Muscle of leg (tissue), 11 donors: Measurements from ENCODE around the gene EYS. TPM values are rescaled to one million over a fixed set of nuclear protein-coding genes. Genes with fewer than 3 reads are reported as not detected.
A peak's percentile ranks its signal among the peaks of the same experiment; 100 is the strongest.
"Not testable (repeated sequence)": the region's sequence is repeated elsewhere in the genome, so short reads cannot be mapped to it uniquely, and the experiment has no call there.

Source experiments
- DNase-seq: peaks from one replicate; pipeline ENCODE4 v3.0.0; 2013
- H3K27ac ChIP-seq: one replicate; pipeline ENCODE4 v1.5.1; 2013; ENCODE audit warnings: mild to moderate bottlenecking, low read length, control low read depth
- H3K27me3 ChIP-seq: one replicate; pipeline ENCODE4 v1.6.1; 2013; ENCODE audit warnings: low read length; ENCODE audit not compliant: control insufficient read depth, insufficient read depth
- H3K36me3 ChIP-seq: one replicate; pipeline ENCODE4 v1.6.1; 2013; ENCODE audit warnings: low read length; ENCODE audit not compliant: control insufficient read depth, insufficient read depth
- H3K4me1 ChIP-seq: one replicate; pipeline ENCODE4 v1.6.1; 2013; ENCODE audit warnings: low read length; ENCODE audit not compliant: control insufficient read depth, insufficient read depth
- H3K4me3 ChIP-seq: one replicate; pipeline ENCODE4 v1.5.1; 2013; ENCODE audit warnings: low read length, control low read depth
- H3K9me3 ChIP-seq: replicated peaks from 2 replicates; pipeline ENCODE4 v1.6.1; 2013; ENCODE audit warnings: low read depth, low read length; ENCODE audit not compliant: control insufficient read depth
- WGBS: methylation state at CpG from one replicate; pipeline ENCODE4 v1.1.5; 2013; ENCODE audit warnings: missing lambda C conversion rate; ENCODE audit not compliant: insufficient coverage; 5-methylcytosine and 5-hydroxymethylcytosine counted together
- polyA plus RNA-seq, 8 donors: library from polyadenylated mRNA; unstranded; fragments of 120-200 nt; gene quantifications; one replicate each; pipeline versions ENCODE4 v1.2.1 to v1.2.3, GENCODE V29; 2013; ENCODE audit warnings: inconsistent platforms in 1 of 8, low replicate concordance in 1 of 8; ENCODE audit not compliant: insufficient read length in 8 of 8, insufficient read depth in 1 of 8
- total RNA-seq: library from RNA; stranded (reverse); fragments of 120-200 nt; gene quantifications from one replicate; pipeline ENCODE4 v1.2.4, GENCODE V29; 2013

EYS gene
- total and polyA plus RNA-seq, 9 donors = 0.24 to 1.1 (median 0.66) TPM

GRCh38 chr6:64249115-64249514 lies 1457.9 kb downstream of the EYS start:
- no CpG with 5 or more reads among the region's 1 CpG for WGBS

GRCh38 chr6:64243618-64244017 lies 1463.4 kb downstream of the EYS start:
- DNase-seq = no peak
- H3K9me3 ChIP-seq = no peaks in the 10 kb centered on the region
- H3K36me3 ChIP-seq = no peaks in the 10 kb centered on the region
- H3K27me3 ChIP-seq = no peaks in the 10 kb centered on the region
- no peaks in the 10 kb centered on the region for H3K4me1 ChIP-seq
- no peak overlapping the region for H3K27ac ChIP-seq
- no peak overlapping the region for H3K4me3 ChIP-seq

More at GRCh38 chr6:64249115-64249514, 1457.9 kb downstream of the EYS start:
- Histone ChIP-seq H3K36me3 (no peaks in the 10 kb centered on the region), H3K9me3 (no peaks in the 10 kb centered on the region), H3K27ac (no peak overlapping the region), H3K27me3 (no peaks in the 10 kb centered on the region), H3K4me3 (no peak overlapping the region), H3K4me1 (no peaks in the 10 kb centered on the region)
- no peak for DNase-seq

GRCh38 chr6:64238908-64239307 lies 1468.1 kb downstream of the EYS start:
- H3K27me3 ChIP-seq, H3K36me3 ChIP-seq, H3K9me3 ChIP-seq, DNase-seq, H3K4me3 ChIP-seq, H3K27ac ChIP-seq, H3K4me1 ChIP-seq: not testable (repeated sequence)
- no CpG with 5 or more reads among the region's 2 CpGs for WGBS

GRCh38 chr6:64238071-64238470 lies 1469.0 kb downstream of the EYS start:
- no peak for DNase-seq
- Histone ChIP-seq H3K36me3 (no peaks in the 10 kb centered on the region), H3K9me3 (no peaks in the 10 kb centered on the region), H3K27me3 (no peaks in the 10 kb centered on the region), H3K4me1 (no peaks in the 10 kb centered on the region), H3K4me3 (no peak overlapping the region), H3K27ac (no peak overlapping the region)
- WGBS = no CpG with 5 or more reads among the region's 3 CpGs

- no peak overlapping the region for H3K4me3 ChIP-seq
- H3K27ac ChIP-seq = no peak overlapping the region
- DNase-seq = no peak
- no peaks in the 10 kb centered on the region for H3K27me3 ChIP-seq
- H3K36me3 ChIP-seq = no peaks in the 10 kb centered on the region
- H3K4me1 ChIP-seq = no peaks in the 10 kb centered on the region
- no CpG with 5 or more reads among the region's 3 CpGs for WGBS
- H3K9me3 ChIP-seq = no peaks in the 10 kb centered on the region
These were observed 1473.3 kb downstream of the EYS start for GRCh38 chr6:64233746-64234145.

- Histone ChIP-seq H3K36me3 (no peaks in the 10 kb centered on the region), H3K9me3 (no peaks in the 10 kb centered on the region), H3K27me3 (no peaks in the 10 kb centered on the region), H3K4me3 (no peak overlapping the region), H3K27ac (no peak overlapping the region), H3K4me1 (no peaks in the 10 kb centered on the region)
- WGBS = no CpG with 5 or more reads among the region's 4 CpGs
- DNase-seq = no peak
These were observed 1475.1 kb downstream of the EYS start for GRCh38 chr6:64231928-64232327.

- no peaks in the 10 kb centered on the region for H3K9me3 ChIP-seq
- no peak overlapping the region for H3K27ac ChIP-seq
- no peaks in the 10 kb centered on the region for H3K36me3 ChIP-seq
- H3K4me3 ChIP-seq = no peak overlapping the region
- 100% methylated on average over 1 of the region's 1 CpG for WGBS
- H3K27me3 ChIP-seq = no peaks in the 10 kb centered on the region
- H3K4me1 ChIP-seq = no peaks in the 10 kb centered on the region
- DNase-seq = no peak
These were observed 1476.5 kb downstream of the EYS start for GRCh38 chr6:64230530-64230929.

GRCh38 chr6:64227863-64228262 lies 1479.2 kb downstream of the EYS start:
- Histone ChIP-seq H3K27ac (no peak overlapping the region), H3K4me1 (no peaks in the 10 kb centered on the region), H3K36me3 (no peaks in the 10 kb centered on the region), H3K27me3 (no peaks in the 10 kb centered on the region), H3K9me3 (no peaks in the 10 kb centered on the region), H3K4me3 (no peak overlapping the region)
- WGBS = no CpG with 5 or more reads among the region's 1 CpG
- no peak for DNase-seq

GRCh38 chr6:64225503-64225902 lies 1481.5 kb downstream of the EYS start:
- Histone ChIP-seq H3K4me1 (no peaks in the 10 kb centered on the region), H3K4me3 (no peak overlapping the region)
- DNase-seq = no peak

GRCh38 chr6:64224819-64225218 lies 1482.2 kb downstream of the EYS start:
- no peak overlapping the region for H3K27ac ChIP-seq
- no peak overlapping the region for H3K4me3 ChIP-seq
- no peaks in the 10 kb centered on the region for H3K9me3 ChIP-seq
- H3K36me3 ChIP-seq = no peaks in the 10 kb centered on the region
- no peaks in the 10 kb centered on the region for H3K4me1 ChIP-seq
- H3K27me3 ChIP-seq = no peaks in the 10 kb centered on the region
- WGBS = no CpG with 5 or more reads among the region's 1 CpG
- peak; percentile 12 for DNase-seq

More at GRCh38 chr6:64225503-64225902, 1481.5 kb downstream of the EYS start:
- Histone ChIP-seq H3K27ac (no peak overlapping the region), H3K9me3 (no peaks in the 10 kb centered on the region), H3K36me3 (no peaks in the 10 kb centered on the region), H3K27me3 (no peaks in the 10 kb centered on the region)

GRCh38 chr6:64221776-64222175 lies 1485.2 kb downstream of the EYS start:
- H3K9me3 ChIP-seq = no peaks in the 10 kb centered on the region
- no peaks in the 10 kb centered on the region for H3K36me3 ChIP-seq
- WGBS = no CpG with 5 or more reads among the region's 3 CpGs
- DNase-seq = no peak
- no peak overlapping the region for H3K4me3 ChIP-seq
- H3K27me3 ChIP-seq = no peaks in the 10 kb centered on the region
- no peaks in the 10 kb centered on the region for H3K4me1 ChIP-seq
- no peak overlapping the region for H3K27ac ChIP-seq
